Measurements from ENCODE around the gene IFT43. TPM values are rescaled to one million over a fixed set of nuclear protein-coding genes. Genes with fewer than 3 reads are reported as not detected.

Gene IFT43
- total and polyA plus RNA-seq, 2 donors (not counting 3 experiments of a cell fraction or from before 2014, with no cell fraction given) = 22.3 to 39.0 TPM

DNA sequence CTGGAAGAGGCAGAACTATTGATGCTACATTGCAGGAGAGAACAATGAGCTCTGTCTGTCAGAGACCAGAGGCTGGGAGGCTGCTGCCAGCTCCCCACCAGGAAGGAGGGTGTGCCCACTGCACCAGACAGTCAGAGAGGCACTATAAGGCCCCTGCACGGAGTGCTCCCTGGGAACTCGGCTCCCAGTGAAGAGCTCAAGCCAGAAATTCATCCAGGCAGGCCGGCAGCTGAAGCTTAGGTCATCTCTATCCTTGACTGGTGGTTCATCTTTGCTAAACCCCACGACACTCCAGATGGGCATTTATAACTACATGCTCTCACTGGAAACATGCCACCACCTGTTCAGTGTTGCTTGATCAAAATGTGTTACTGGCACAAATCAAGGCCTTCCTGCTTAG is 101.1 kb downstream of the IFT43 start:
- no peaks in the 10 kb centered on the region for H3K36me3 ChIP-seq (ENCODE audit: control insufficient read depth in 2 of 2, extremely low read depth in 1 of 2, insufficient read depth in 2 of 2, low read length in 2 of 2)

More for the DNA sequence above, 101.1 kb downstream of the IFT43 start:
- Histone ChIP-seq H3K79me2 (ENCODE audit: control insufficient read depth, insufficient read depth, low read length) (no peaks in the 10 kb centered on the region), H3K9ac (replicated peaks; ENCODE audit: extremely low read depth, insufficient read depth, low read length) (no peak overlapping the region), H3K27ac (ENCODE audit: insufficient read depth, low read depth, low read length) (no peak overlapping the region), H3K4me2 (ENCODE audit: insufficient read depth, low read length) (no peak overlapping the region), H3K4me1 (ENCODE audit: control insufficient read depth, extremely low read depth, insufficient read depth, low read length) (no peaks in the 10 kb centered on the region), H2AFZ (ENCODE audit: low read depth, low read length) (no peak overlapping the region), H4K20me1 (replicated peaks; ENCODE audit: control insufficient read depth, extremely low read depth, insufficient read depth, low read length) (no peaks in the 10 kb centered on the region), H3K9me3 (replicated peaks; ENCODE audit: control insufficient read depth, insufficient read depth, low read length) (no peaks in the 10 kb centered on the region), H3K9me1 (replicated peaks; ENCODE audit: control insufficient read depth, extremely low read depth, insufficient read depth, low read length) (no peaks in the 10 kb centered on the region), H3K27me3 (ENCODE audit: control insufficient read depth in 2 of 2, insufficient read depth in 2 of 2, low read length in 2 of 2) (no peaks in the 10 kb centered on the region), H3K4me3 (replicated peaks in 1 of 3; ENCODE audit: insufficient read depth in 1 of 3, low read depth in 1 of 3, low read length in 3 of 3) (no peak overlapping the region)
- no peak for DNase-seq (ENCODE audit: low read depth, low spot score)
- POLR2A ChIA-PET = interaction anchor here (0.5 kb wide), 1 partner anchor 101 kb away, joined by 3 read pairs; no protein-coding TSS in a partner anchor
- no peak for FAIRE-seq
- intact Hi-C loops (cut with micrococcal nuclease) = no loop called here
- no TSS peak for BruUV-seq (replicated peaks)
- dilution Hi-C loops (cut with MboI; ENCODE audit: extremely low pct_ligation_motif_present, low sequenced_read_pairs) = no loop called here
- CTCF ChIA-PET = no interaction called here
- TF ChIP-seq EZH2 (IDR thresholded peaks at IDR 0.05; ENCODE audit: borderline replicate concordance, low read depth, low read length, severe bottlenecking) = no peak
- no peak for TF ChIP-seq JUN (IDR thresholded peaks at IDR 0.05; ENCODE audit: borderline replicate concordance, insufficient read depth, insufficient read length, low read depth)
- TF ChIP-seq GATA2 (IDR thresholded peaks at IDR 0.05; ENCODE audit: insufficient read depth, insufficient read length, low read depth, low read length) = no peak
- no peak for TF ChIP-seq FOS (IDR thresholded peaks at IDR 0.05; ENCODE audit: borderline replicate concordance, insufficient read depth, low read length)
- TF ChIP-seq POLR2A (IDR thresholded peaks at IDR 0.05; ENCODE audit: low read depth, low read length) = no peak
- TF ChIP-seq, protein P1, sequence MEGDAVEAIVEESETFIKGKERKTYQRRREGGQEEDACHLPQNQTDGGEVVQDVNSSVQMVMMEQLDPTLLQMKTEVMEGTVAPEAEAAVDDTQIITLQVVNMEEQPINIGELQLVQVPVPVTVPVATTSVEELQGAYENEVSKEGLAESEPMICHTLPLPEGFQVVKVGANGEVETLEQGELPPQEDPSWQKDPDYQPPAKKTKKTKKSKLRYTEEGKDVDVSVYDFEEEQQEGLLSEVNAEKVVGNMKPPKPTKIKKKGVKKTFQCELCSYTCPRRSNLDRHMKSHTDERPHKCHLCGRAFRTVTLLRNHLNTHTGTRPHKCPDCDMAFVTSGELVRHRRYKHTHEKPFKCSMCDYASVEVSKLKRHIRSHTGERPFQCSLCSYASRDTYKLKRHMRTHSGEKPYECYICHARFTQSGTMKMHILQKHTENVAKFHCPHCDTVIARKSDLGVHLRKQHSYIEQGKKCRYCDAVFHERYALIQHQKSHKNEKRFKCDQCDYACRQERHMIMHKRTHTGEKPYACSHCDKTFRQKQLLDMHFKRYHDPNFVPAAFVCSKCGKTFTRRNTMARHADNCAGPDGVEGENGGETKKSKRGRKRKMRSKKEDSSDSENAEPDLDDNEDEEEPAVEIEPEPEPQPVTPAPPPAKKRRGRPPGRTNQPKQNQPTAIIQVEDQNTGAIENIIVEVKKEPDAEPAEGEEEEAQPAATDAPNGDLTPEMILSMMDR (IDR thresholded peaks at IDR 0.05; ENCODE audit: extremely low read depth in 1 of 2, insufficient read depth in 1 of 2, low read depth in 1 of 2, low read length in 2 of 2) = no peak
- no peak for TF ChIP-seq POLR2AphosphoS5 (IDR thresholded peaks at IDR 0.05; ENCODE audit: insufficient read depth, low read depth, low read length)
- TF ChIP-seq, protein P2, sequence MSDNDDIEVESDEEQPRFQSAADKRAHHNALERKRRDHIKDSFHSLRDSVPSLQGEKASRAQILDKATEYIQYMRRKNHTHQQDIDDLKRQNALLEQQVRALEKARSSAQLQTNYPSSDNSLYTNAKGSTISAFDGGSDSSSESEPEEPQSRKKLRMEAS (IDR thresholded peaks at IDR 0.05; ENCODE audit: insufficient read depth, insufficient read length) = no peak
- TF ChIP-seq MYC (IDR thresholded peaks at IDR 0.05; ENCODE audit: low read depth, low read length) = no peak
